Measurements from ENCODE around the gene WDR74.
A peak's percentile ranks its signal among the peaks of the same experiment; 100 is the strongest.
"Not testable (repeated sequence)": the region's sequence is repeated elsewhere in the genome, so short reads cannot be mapped to it uniquely, and the experiment has no call there.

Gene WDR74

GRCh38 chr11:62839050-62839945 lies at the start of gene WDR74:
Gene WDR74 (minus strand): TSS chr11:62839590. CDS start chr11:62839570, 20 bp downstream.
- DNase-seq (ENCODE audit: low spot score): peak; percentile 86

- no peak for DNase-seq (ENCODE audit: low spot score)
Observed at GRCh38 chr11:62889126-62889483, 49.7 kb upstream of the WDR74 start.

- no peak for DNase-seq (ENCODE audit: low spot score)
Observed at GRCh38 chr11:62888406-62888805, 49.0 kb upstream of the WDR74 start.

GRCh38 chr11:62885137-62885750 lies 45.9 kb upstream of the WDR74 start:
- no peak for DNase-seq (ENCODE audit: low spot score)

GRCh38 chr11:62883673-62884072 lies 44.3 kb upstream of the WDR74 start:
- peak; percentile 7 for DNase-seq (ENCODE audit: low spot score)

GRCh38 chr11:62882788-62883501 lies 43.6 kb upstream of the WDR74 start:
- peak; percentile 2 for DNase-seq (ENCODE audit: low spot score)

GRCh38 chr11:62882431-62882749 lies 43.0 kb upstream of the WDR74 start:
- DNase-seq (ENCODE audit: low spot score): no peak

GRCh38 chr11:62881579-62882430 lies 42.4 kb upstream of the WDR74 start:
- peak; percentile 94 for DNase-seq (ENCODE audit: low spot score)

- DNase-seq (ENCODE audit: low spot score): peak; percentile 87
Observed at GRCh38 chr11:62880803-62881578, 41.6 kb upstream of the WDR74 start, which contains the start of gene SLC3A2. Gene SLC3A2 (plus strand): TSS chr11:62880896. CDS start chr11:62881024, 128 bp downstream.

GRCh38 chr11:62880231-62880802 lies 40.9 kb upstream of the WDR74 start:
- peak; percentile 80 for DNase-seq (ENCODE audit: low spot score)

- no peak for DNase-seq (ENCODE audit: low spot score)
Observed at GRCh38 chr11:62879235-62879978, 40.0 kb upstream of the WDR74 start.

GRCh38 chr11:62876712-62877111 lies 37.3 kb upstream of the WDR74 start:
- DNase-seq (ENCODE audit: low spot score): no peak

GRCh38 chr11:62875698-62876478 lies 36.5 kb upstream of the WDR74 start:
- no peak for DNase-seq (ENCODE audit: low spot score)

- DNase-seq (ENCODE audit: low spot score): no peak
Observed at GRCh38 chr11:62874851-62875250, 35.5 kb upstream of the WDR74 start.

GRCh38 chr11:62865635-62866034 lies 26.2 kb upstream of the WDR74 start:
- DNase-seq (ENCODE audit: low spot score): no peak

GRCh38 chr11:62863687-62864335 lies 24.4 kb upstream of the WDR74 start:
- DNase-seq (ENCODE audit: low spot score): no peak

GRCh38 chr11:62861564-62862192 lies 22.3 kb upstream of the WDR74 start:
- DNase-seq (ENCODE audit: low spot score): not testable (repeated sequence)
